GM19324 (cell line): ENCODE data around the gene MED15.

ENCODE experiments used
- ATAC-seq: cut with Tn5 transposase; IDR thresholded peaks from one replicate; pipeline ENCODE4 v1.9.1; 2021; ENCODE audit warnings: mild to moderate bottlenecking, moderate library complexity; ENCODE audit not compliant: unreplicated experiment, low FRiP score

Gene MED15

DNA sequence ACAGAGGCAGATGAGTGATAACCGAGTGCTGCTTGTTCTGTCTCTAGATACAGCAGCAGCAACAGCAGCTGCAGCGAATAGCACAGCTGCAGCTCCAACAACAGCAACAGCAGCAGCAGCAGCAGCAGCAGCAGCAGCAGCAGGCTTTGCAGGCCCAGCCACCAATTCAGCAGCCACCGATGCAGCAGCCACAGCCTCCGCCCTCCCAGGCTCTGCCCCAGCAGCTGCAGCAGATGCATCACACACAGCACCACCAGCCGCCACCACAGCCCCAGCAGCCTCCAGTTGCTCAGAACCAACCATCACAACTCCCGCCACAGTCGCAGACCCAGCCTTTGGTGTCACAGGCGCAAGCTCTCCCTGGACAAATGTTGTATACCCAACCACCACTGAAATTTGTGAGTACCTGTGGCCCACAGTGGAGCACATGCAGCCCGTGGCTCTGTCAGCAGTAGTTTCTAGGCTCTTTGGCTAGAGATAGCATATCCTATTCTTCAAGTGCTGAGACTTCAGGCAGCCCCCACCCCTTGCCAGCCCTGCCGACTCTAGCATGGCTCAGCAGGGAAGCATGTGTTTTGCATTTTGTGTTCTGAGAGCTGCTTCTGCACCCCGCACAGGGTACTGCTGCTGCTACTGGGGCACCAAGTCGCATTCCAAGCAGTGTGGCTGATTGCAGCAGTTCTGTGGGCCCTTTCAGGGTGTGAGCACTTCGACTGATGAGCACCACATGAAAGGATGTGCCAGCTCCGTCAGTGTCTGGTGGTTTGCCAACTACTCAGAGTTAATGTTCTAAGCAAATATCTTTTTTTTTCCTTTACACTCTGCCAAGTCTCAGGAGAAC lies 59.2 kb downstream of the MED15 start:
- no peak for ATAC-seq

GRCh38 chr22:20567371-20567847 lies 60.0 kb downstream of the MED15 start:
- ATAC-seq, result no peak

DNA sequence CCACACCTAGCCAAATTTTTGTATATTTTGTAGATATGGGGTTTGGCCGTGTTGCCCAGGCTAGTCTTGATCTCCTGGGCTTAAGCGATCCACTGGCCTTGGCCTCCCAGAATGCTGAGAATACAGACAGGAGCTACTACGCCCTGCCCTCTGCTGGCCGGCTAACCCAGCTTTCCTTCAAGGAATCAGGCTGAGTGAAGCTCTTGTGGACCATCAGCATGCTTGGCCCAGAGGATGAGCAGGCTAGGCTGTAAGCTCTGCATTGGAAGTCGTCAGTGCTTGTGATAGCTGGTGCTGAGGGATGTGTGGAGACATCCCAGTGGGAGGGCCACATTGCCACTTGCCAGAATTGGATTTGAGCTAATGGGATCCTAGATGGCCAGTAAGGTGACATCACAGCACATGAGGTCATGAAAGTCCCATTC lies 60.6 kb downstream of the MED15 start:
- ATAC-seq, result no peak

- ATAC-seq, result no peak
Observed at GRCh38 chr22:20568502-20569058, 61.2 kb downstream of the MED15 start.

DNA sequence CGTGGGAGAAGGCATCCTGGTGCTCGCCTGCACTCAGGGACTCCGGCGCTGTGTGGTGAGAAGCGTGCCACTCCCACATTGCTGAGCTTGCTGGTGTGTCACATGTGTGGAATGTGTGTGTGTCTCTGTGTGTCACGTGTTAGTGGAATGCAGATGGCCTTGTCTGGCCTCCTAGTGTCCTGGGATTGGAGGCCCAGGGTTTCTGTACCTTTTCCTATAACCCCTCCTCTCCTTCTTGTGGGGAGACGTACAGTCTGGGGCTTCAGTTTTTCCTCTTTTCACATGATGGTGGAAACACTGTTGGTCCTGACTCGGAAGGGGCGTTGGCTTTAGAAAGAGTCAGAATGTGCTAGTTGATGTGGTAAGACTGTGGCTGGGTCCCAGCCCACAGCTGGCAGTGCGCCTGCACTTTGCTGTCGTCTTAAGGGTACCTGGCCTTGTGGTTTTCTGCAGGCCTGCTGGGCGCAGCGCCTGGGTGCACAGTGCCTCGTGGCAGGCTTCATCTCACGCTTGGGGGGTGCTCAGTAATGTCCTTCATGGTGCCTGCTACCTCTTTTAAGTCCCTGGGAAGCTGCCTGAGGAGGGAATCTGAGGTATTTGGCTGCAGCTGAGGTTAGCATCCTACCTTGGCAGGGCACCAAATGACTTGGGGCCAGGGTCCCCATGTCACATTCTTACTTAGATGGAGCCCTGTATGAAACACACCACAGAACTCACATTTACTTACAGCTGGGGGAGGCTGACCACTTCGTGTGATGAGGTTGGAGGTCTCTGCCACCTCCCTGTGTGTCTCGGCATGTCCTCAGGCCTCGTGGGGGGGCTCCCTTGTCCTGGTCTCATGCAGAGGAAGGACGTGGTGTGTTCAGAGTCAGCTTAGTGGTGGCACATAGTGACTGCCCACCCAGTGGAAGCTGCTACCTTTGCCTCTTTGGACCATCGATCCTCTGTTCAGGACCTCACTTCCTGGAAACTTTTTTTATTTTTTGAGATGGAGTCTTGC lies 61.9 kb downstream of the MED15 start:
- no peak for ATAC-seq

DNA sequence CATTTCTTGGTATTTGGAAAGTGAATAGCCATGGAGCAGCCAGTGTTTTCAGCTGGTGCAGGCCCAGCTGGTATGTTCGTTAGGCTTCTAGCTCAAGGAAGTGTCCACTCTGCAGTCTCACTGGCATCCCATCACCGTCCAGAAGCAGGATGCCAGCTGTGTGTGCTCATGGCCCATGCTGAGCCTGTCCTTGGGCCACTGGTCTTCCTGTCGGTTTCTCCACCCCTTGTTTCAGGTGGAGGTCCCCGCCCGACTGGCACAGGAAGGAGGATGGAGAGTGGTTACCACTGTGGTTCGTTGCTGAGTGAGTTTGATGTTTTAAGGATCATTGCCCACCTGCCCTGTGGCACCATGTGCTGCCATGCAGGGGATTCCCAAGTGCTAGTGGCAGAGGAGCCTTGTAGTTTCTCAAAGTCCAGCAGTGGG lies 63.7 kb downstream of the MED15 start:
- ATAC-seq, result no peak

DNA sequence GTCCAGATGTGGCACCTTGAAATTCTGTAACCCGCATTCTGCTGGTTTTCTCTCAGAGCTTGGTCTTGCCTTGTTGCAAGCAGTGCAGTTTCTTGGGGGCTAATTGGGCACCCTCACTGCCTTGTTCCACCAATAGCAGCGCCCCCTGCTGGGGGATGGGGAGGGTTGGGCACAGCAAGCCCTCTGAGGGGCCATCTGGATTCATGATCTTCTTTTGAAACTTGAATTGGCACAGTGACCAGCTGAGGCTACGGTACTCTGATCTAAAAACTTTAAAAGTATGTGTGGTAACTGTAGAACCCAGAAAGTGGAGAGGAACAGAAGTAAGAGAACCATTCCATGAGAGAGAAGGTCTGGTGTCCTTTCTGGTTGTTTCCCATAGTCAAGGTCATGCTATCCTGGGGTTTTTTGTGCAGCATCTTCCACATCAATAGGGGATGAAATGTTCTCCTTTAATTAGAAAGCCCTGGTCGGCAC lies 64.2 kb downstream of the MED15 start:
- no peak for ATAC-seq

DNA sequence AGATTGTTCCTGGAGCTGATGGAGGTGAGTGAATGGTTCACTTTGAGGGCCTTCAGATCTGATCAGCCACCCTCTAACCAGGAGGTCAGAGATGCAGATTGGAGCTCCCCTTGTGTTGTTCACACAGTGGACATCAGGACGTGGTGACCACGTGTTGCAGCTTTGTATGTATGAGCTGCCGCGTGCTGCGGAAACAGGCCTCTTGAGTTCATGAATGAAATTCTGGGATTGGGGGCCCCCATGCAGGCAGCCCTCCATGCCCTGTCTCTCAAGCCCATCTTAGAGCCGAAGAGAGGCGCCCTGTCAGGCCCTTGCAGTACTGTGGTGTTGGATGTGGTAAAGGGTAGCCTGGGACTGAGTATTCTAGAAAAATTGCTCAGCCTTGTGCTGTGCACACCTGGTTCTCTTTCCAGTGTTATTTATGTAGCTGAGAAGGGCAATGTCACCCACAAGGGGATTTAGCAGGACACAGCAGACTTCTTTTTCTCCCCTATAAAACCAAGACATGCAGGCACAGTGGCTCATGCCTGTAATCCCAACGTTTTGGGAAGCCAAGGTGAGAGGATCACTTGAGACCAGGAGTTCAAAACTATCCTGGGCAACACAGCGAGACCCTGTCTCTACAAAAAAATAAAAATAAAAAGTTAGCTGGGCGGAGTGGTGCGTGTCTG lies 64.9 kb downstream of the MED15 start:
- ATAC-seq, result no peak

- ATAC-seq, result no peak
Observed at GRCh38 chr22:20573176-20573832, 65.9 kb downstream of the MED15 start.

GRCh38 chr22:20573833-20574615 lies 66.6 kb downstream of the MED15 start:
- ATAC-seq, result no peak

DNA sequence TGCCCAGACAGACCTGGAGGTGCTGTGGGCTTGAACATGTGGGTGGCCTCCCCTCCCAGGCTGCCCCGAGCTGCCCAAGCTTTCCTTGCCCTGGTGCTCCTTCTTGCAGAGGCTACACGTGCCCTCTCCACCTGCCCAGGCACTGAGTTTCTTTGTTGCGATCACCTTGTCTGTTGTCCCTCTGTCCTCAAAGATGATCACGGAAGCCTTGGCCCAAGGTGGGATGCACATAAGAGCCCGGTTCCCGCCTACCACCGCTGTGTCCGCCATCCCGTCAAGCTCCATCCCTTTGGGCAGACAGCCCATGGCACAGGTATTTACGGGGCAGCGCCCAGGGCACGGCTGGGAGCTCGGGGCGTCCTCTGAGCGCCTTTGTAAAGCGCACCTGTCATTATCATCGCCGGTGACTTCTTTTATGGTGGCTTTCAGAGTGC lies 67.5 kb downstream of the MED15 start:
- no peak for ATAC-seq

GRCh38 chr22:20575724-20576444 lies 68.5 kb downstream of the MED15 start:
- ATAC-seq, result no peak

DNA sequence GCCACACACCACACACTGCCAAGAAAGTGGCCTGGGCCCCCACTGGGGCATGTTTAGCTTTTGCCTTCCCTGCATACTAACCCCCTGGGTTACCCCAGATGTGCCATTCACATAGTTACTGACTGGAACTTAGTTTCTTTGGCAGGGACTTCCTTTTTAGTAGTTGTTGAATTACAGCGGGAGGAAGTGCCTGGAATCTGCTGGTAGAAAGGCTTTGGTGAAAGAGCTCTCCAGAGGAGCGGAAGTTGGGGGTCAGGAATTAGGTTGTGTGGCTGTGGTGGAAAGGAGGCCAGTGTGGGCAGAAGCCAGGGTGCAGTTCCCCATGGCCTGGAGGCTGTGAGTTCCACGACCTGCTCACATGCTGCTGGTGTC lies 69.0 kb downstream of the MED15 start:
- no peak for ATAC-seq

- ATAC-seq, result no peak
Observed at GRCh38 chr22:20577045-20577444, 69.6 kb downstream of the MED15 start.

- ATAC-seq, result no peak
Observed at GRCh38 chr22:20577549-20577975, 70.2 kb downstream of the MED15 start.

GRCh38 chr22:20578192-20578591 lies 70.8 kb downstream of the MED15 start:
- ATAC-seq, result no peak

DNA sequence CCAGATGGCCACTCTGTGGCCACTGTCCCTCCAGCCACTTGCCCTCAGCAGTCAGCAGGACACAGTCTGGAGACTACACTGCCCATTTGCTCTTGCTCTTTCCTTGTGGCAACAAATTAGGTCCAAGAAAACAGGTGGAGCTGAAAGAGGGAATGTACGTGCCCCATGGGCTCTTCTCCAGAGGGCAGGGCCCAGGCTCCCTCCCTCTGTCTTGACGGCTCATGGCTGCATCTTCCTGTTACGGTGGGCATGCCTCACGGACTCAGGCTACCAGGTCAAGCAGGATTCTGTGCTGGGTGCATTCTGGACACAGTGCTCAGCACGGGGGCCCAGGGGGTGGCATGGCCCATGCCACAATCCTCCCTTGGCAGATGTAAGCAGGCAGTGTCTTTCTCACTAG lies 71.3 kb downstream of the MED15 start:
- ATAC-seq, result no peak
